ACHN (cell line): ENCODE measurements around the gene PDCD1.
"Not testable (repeated sequence)": the region's sequence is repeated elsewhere in the genome, so short reads cannot be mapped to it uniquely, and the experiment has no call there.

Experiments used
- DNase-seq: peaks from one replicate; pipeline ENCODE4 v3.0.0-alpha.2; 2015
- in situ Hi-C: cut with HindIII; loops from 2 replicates; pipeline ENCODE4 v1.10.0; 2017; ENCODE audit warnings: low sequenced_read_pairs, low pct_ligation_motif_present, low pct_unique_long_range_greater_than_20kb

The PDCD1 gene

DNA sequence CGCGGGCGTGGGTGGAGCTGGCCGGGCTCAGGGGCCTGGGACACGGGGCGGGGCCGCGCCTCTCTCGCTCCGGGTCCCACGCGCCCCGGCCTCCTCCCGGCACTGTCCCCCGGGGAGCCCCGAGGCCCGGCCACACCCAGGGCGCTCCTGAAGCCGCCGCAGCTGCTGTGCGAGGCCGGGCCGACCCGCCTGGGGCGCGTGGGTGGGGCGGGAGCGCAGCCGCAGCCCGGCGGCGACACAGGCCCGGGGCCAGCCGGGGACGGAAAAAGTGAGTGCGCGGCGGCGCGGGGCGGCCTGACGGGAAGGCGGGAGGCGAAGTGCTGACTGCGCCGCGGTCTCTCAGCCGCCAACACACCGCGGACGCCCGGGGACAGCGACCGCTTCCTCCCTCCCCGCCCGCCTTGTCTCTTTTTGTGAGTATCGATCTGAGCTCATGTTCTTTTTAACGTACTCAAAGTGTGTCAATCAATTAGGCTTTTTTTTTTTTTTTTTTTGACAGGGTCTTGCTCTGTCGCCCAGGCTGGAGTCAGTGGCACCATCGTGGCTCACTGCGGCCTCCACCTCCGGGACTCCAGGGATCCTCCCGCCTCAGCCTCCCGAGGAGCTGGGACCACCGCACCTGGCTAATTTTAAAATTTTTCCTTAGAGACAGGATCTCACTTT, 14.5 kb downstream of the PDCD1 start:
- no peak for DNase-seq
- in situ Hi-C loops, result no loop called here

DNA sequence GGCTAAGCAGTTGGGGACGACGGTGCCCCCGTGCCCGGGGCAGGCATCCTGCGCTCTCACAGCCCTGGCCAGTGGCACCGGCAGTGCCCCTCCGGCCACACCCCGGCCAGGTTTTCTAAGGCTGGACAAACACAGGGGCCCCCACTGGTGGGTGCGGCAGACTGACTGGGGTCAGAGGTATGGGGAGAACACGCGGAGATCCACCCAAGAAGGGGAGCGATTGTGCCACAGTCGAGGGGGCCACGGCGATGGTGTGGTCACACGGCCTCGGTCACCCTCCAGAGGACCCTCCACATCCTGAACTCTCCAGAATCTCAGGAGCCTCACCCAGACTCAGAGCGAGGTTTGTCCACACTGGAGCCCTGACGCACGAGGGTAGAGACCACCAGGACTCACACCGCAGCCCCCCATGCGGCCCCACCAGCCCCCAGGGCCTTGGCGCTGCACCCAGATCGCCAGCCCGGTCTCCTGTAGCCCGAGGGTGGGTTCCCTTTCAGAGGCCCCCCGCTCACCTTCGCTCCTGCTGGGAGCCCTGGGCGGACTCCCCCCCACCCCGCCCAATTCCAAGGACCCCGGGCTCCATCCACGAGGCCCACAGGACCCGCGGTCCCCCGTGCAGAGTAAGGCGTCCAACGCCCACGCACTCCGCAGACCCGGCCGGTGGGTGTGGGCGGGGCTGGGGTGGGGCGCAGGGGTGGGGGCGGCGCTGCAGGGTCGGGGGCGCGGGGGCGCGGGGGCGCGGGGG, 15.2 kb downstream of the PDCD1 start:
- no peak for DNase-seq
- in situ Hi-C loops, result no loop called here

DNA sequence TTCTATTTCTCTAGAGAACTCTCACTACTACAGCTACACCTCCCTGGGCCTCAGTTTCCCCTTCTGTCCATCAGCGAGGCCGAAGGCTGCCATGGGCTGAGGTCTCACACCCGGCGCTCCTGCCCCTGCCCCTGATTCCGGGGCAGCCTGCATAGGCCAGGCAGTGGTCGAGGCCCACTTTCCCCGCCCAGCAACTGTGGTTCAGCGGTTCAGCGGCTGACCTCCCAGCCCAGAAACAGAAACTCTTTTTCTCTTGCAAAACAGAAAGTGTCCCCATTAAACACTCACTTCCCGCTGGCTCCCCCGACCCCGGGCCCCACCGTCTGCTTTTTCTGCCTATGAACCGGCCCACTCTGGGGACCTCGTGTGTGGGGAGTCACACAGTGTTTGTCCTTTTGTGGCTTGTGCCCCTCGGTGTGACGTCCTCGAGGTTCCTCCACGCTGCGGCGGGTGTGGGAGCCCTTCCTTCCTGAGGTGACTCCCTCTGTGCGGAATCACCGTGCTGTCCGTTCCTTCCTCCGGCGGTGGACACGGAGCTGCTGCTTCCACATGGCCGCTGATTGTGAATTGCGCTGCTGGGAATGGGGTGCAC, 16.0 kb downstream of the PDCD1 start:
- in situ Hi-C loops, result no loop called here

DNA sequence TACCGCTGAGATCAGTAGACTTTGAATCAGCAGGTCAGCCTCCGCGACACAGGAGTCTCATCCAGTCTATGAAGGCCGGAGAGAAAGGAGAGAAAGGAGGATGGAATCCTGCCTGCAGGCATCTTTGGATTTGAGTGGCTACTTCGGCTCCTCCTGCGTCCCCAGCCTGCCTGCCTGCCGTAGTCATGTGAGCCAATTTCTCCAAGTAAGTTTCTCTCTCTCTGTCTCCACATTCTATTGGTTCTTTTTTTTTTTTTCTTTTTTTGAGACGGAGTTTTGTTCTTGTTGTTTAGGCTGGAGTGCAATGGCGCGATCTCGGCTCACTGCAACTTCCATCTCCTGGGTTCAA, 16.7 kb downstream of the PDCD1 start:
- in situ Hi-C loops, result no loop called here
- DNase-seq, result no peak

More for the DNA sequence above, 16.0 kb downstream of the PDCD1 start:
- DNase-seq, result no peak

DNA sequence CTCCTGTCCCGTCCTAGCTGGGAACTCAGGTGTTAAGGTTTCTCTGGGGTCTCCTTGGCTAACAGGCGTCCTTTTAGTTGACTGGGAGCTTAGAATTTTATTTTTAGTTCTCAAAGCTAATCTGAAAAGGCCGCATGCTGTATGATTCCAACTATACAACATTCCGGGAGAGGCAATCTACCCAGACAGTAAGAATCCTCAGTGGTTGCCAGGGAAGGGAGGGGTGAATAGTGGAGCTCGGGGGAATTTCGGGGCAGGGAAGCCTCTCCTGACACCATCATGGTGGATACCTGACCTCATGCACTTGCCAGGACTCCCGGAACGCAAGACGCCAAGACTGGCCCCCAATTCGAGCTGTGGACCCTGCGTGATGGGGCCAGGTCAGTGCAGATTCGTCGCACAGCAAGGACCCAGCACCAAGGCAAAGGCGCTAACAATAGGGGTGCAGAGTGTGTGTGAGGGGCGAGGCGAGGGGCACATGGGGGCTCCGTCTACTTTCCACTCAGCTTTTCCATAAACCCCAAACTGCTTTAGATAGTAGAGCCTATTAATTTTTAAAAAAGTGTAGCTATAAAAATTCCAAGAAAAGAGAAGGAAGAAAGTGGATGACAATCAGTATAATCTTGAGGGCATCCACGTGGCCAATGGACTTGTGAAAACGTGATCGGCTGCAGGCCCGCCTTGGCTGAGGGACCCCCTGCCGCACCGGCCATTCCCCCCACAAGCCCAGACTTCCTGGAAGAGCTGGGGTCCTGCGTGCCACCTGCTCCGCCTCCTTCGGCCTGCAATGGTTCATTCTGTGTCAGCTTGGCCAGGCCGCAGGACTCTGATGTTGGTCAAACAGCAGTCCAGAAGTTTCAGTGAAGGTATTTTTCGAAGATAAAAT, 17.3 kb downstream of the PDCD1 start:
- DNase-seq, result no peak
- in situ Hi-C loops, result no loop called here

DNA sequence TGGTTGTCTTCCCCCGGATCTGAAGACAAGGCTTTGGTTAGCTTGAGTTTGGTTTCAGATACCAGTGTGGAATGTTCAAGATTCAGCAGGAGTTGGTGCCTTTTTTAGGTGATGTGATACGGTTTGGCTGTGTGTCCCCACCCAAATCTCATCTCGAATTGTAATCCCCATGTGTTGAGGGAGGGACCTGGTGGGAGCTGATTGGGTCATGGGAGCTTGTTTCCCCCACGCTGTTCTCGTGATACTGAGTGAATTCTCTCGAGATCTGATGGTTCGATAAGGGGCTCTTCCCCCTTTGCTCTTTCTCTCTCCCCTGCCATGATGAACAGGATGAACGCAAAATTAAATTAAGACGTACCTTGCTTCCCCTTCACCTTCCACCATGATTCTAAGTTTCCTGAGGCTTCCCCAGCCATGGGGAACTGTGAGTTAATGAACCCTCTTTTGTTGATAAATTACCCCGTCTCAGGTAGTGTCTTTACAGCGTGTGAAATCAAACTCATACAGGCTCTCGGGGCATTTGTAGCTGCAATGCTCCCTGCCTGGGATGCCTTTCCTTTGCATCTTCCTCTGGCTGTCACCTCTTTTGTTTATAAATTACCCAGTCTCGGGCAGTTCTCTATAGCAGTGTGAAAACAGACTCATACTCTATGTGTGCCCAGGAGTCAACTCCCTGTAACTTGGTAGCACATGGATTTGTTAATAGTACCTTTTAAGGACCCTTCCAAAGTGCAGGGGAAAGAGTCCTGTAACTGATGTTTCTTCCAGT, 21.3 kb downstream of the PDCD1 start:
- in situ Hi-C loops, result no loop called here
- DNase-seq, result no peak

DNA sequence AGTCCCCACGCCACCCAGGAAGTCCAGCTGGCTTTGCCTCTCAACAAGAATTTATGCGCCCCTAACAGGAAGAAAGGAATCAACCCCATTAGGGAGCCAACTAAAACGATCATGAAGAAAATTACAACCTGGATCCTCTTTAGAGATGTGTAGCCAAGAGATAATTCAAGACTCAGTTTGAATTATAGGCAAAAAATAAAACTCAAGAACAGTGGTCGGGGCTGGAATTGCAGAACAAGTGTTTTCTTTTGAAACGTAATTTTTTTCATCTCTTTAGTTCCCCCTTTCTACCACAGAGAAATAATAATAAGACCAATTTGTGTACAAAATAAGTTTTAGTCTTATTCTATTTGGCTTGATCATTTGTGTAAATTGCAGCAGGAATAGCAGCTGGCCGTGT, 22.4 kb downstream of the PDCD1 start:
- in situ Hi-C loops, result no loop called here
- no peak for DNase-seq

DNA sequence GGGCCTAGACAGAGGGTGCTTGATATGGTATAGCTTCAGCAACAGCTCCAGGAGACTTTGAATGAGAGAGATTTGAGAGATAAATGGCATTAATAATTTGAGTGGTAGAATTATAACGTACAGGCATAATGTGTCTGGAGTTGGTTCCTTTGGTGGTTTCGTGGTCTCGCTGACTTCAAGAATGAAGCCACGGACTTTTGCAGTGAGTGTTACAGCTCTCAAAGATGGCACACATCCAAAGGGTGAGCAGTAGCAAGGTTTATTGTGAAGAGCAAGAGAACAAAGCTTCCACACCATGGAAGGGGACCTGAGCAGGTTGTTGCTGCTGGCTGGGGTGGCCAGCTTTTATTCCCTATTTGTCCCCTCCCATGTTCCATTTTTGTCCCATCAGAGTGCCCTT, 23.1 kb downstream of the PDCD1 start:
- DNase-seq, result no peak
- in situ Hi-C loops, result no loop called here

DNA sequence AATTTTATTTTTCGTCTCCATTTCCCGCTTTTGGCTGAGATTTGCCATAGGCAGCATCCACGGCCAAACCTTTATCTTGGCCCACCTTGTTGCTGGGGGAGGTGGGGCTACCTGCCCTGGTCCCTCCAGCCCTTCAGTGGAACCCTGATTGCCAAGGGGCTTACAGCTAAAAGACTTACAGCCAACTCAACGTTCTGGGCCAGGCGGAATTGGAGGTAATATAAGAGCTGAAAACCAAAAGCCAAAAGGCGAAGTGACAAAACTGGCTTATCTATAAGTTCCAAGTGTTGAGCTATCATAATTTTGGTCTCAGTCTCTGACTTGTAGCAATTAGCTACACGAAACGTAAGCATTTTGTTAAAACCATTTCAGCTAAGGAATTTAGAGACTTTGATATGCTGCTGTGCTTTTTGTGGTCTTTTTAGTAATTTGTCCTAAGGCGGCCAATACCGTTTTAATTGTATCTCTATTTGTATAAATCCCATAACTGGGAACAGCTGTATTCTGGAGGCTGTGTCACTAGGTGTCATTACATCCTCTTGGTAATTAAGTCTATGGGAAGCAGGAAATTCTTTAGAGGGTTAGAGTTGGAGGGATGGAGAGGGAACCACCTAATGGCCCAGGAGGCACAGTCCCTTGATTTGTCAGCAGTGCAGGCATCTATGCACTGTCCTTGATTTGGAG, 24.0 kb downstream of the PDCD1 start:
- in situ Hi-C loops, result no loop called here
- no peak for DNase-seq

DNA sequence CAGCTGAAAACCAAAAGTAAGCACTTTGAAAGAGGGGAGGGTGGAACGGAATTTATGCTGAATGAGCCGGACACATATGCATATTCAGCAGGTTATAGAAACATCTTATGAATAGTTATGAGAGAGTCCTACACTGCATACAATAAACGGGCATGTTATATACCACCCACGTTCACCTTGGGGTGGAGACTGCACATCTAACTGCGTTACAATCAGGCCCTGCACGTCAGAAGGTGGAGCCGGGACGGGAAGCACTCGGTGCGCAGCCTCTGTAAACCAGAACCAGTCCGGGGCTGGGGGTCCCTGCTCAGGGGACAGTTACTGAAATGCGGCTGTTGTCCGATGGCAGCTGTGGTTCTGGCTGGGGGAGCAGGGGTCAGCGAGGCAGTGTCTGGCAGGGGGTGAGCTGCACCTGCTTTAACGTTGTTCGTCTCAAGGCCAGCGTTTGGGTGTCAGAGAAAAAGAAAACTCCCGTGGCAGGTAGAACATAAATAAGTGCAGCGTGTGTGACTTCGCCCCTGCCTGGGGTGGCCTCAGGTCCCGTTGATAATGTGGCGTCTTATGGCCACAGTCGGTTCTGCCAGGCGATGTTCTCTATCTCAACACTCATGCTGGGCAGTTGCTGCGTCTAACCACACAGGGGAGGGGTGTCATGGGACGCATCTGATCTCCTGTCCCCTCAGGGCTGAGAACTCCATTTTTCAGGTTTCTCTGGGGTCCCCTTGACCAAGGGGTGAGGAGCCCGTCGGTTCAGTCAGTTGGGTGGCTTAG, 24.8 kb downstream of the PDCD1 start:
- DNase-seq, in situ Hi-C loops: not testable (repeated sequence)

DNA sequence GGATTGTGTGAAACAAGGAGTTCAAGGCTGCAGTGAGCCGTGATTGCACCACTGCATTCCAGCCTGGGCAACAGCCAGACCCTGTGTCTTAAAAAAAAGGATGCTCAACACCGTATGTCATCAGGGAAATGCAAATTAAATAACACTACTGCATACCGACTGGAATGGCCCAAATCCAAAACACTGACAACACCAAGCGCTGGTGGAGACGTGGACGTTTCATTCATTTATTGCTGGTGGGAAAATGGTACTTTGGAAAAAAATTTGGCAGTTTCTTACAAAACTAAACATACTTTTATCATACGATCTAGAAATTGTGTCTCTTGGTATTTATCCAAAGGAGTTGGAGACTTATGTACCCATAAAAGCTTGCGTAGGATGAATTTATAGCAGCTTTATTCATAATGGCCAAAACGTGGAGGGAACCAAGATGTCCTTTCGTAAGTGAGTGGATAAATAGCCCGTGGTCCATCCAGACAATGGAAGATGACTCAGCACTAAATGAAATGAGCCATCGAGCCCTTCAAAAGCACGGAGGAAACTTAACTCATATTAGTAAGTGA, 25.5 kb downstream of the PDCD1 start:
- in situ Hi-C loops, result no loop called here

DNA sequence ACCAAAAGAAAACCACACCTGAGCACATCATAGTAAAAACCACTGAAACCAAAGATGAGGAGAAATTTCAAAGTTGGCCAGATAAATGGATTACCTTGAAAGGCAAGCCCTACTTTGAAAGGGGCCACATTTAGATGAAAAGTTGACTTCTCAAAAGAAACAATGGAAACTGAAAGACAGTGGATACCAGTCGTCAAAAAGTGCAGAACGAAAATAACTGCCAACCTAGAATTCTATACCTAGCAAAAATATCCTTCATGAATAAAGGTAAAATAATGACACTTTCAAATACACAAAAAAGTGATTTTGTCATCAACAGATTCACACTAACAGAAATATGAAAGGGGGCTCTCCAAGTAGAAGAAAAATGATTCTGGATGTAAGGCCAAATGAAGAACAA, 31.3 kb downstream of the PDCD1 start:
- in situ Hi-C loops, result no loop called here
- no peak for DNase-seq

More for the DNA sequence above, 25.5 kb downstream of the PDCD1 start:
- DNase-seq, result no peak

DNA sequence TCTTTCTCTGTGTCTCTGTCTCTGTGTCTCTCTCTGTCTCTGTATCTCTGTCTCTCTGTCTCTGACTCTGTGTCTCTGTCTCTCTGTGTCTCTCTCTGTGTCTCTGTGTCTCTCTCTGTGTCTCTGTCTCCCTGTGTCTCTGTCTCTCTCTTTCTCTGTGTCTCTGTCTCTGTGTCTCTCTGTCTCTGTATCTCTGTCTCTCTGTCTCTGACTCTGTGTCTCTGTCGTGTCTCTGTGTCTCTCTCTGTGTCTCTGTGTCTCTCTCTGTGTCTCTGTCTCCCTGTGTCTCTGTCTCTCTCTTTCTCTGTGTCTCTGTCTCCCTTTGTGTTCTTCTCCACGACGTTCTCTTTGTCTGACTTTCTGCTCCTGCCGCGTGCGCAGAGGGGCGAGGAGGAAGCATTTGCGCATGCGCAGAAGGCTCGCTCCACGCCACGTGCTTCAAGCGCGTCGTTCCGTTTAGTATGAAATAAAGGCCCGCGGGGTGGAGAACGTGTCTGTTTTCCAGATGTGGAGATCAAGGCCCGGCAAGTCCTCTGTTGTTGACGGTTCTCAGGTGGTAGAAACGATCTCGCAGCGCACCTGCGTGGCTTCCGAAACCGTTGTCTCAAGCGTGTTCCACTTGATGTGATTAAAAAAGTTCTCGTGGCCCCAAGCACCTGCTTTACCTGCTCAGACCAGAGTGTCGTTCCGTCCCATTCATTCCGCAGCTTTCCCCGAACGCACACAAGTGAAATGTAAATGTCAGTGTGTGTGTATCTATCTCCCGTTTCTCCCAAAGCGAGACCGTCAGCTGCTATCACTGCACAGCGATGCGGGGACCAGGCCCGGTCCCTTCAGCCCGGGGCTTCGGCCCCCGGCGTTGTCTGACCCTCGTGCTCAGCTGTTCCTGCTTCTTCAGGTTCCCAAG, 34.9 kb downstream of the PDCD1 start:
- in situ Hi-C loops, DNase-seq: not testable (repeated sequence)

DNA sequence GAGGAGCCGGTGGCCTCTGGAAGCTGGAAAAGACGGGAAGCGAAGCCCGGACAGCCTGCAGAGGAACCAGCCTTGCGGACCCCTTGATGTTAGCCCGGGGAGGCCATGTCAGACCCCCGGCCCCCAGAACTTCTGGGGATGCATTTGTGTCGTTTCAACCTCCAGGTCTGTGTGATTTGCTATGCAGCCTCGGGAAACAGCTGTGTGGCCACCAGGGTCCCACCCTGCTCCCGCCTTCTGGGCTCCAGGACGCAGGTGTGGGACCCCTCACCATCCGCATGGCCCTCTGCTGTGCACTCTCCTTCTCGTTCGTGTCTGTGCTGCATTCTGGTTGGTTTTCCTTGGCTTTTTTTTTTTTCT, 36.5 kb downstream of the PDCD1 start:
- DNase-seq, result no peak
- in situ Hi-C loops, result no loop called here

DNA sequence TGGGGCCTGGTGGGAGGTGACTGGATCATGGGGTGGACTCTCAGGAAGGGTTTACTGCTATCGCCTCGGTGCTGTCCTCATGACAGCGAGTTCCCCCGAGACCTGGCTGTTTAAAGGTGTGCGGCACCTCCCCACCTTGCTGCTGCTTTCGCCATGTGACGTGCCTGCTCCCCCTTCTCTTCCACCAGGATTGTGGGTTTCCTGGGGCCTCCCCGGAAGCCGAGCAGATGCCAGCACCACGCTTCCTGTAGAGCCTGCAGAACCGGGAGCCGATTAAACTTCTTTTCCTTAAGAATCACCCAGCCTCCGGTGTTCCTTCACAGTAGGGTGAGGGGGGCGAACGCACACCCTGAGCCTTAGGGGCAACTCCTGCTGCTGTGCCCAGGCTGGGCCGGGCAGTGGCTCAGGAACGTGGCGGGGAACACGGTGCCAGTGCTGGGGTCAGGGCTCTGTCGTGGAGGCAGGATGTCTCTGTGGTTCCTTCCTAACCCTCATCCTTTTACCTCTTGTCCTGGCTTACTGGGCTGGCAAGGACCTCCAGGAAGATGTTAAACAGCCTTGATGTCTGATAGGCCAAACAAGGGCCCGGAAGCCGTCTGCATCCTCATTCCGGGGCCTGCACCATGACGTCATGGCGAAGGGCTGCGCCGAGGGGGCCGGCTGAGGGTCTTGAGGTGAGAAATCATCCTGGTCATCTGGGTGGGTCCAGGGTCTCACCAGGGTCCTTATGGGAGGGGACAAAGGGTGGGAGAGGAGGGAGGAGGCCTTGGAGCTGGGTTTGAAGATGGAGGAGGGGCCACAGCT, 37.0 kb downstream of the PDCD1 start:
- DNase-seq, result no peak
- in situ Hi-C loops, result no loop called here
